Activated T-cell treated with anti-CD3 and anti-CD28 coated beads for 48 hours (primary cell): Measurements from ENCODE around the gene PAQR5.

Source experiments
- DNase-seq: peaks from one replicate; pipeline ENCODE4 v3.0.0-alpha.2; 2020; ENCODE audit warnings: low read depth

PAQR5 gene

DNA sequence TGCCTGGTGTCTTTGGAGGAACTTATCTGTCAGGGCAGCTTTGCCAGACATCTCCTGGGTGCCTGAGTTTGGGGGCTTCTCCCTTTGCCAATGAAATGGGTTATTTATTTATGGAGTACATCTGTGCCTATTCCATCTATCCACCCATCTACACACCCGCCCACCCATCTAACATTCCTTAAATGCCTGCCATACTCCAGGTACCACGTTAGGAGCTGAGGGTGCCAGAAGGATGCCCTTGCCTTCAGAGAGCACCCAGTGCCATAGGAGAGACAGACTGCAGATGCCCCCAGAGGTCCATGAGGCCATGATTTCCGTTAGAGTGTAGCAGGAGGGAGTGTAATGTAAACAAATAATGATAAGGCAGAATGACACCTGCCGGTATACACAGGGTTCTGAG, 93.6 kb downstream of the PAQR5 start:
- no peak for DNase-seq

DNA sequence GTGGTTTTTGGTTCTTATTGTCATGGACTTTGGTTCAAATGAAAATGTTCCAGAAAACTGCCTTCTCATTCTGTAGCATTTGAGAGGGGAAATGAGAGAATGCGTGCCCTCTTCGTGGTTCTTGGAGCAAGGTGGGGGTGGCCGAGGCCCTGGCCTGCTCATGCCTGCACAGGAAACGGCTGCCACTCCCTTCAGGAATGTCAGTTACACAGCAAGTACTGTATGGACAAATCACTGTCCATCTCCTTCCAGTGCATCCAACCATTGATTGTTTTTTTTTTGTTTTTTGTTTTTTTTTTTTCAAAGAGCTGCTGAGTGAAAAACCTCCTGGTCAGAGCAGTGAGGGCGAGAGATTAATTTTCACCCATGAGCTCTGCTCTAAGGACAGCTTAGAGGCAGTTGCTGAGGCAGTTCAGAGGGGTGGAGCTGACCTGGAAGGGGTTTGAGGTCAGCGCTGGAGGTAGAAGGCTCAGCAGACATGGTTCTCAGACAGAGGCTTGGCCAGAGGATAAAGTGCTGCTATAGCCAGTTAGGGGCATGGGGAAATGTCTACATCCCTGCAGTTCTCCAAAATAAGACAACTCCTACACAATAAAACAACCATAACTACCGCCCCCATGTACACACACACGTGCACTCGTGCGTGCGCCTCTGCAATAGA, 95.2 kb downstream of the PAQR5 start:
- no peak for DNase-seq

DNA sequence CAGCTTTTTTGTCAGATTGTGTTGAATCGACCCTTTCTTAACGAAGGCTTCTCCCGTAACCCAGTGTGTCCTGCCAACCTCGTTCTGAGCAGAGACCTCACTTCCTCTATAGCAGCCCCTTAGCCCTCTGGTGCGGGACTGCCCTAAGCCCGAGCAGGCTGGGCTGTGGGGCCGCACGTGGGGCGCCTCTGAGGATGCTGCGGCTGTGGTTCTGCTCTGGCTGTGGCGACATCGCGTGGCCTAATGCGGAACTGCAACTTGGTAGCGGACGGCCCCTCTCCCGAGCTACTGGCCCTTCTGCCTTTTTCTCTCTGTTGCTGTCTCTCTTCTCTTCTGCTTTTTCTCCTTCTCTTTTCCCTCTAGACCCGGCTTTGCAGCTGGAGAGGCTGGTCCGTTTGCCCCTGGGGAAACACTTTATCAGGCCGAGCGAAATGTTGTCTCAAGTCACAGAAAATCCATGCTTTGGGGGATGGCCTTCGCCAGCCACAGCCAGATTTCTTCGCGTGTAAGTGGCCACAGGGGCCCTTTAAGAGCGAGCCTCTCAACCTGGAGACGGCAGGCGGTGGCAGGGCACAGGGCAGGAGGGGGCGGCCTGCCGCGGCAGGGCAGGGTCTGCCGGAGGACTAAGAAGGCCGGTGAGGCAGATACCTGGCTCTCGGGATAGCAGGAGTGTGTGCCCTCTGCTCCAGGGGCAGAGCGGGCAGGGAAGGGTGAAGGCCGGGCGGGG, 96.0 kb downstream of the PAQR5 start:
- DNase-seq = peak; percentile 84

DNA sequence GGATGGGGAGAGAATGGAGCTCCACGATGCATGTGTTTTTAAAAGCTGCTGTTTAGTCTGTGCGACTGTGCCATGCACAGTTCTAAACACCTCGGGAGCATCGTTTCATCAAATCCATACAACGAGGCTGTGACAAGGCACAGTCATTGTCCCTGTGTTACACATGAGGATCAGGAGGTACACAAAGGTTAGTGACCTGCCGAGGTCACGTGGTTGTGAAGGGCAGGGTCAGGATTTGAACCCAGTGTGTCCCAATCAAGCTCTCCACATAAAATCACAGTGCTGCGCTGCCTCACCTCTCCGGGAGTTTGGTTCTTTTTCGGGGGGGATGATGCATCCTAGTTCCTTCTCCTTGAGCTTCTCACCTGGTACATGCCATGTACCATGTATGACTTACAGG, 96.7 kb downstream of the PAQR5 start:
- DNase-seq = no peak

- DNase-seq = no peak
These were observed 97.3 kb downstream of the PAQR5 start for GRCh38 chr15:69395991-69396390.

DNA sequence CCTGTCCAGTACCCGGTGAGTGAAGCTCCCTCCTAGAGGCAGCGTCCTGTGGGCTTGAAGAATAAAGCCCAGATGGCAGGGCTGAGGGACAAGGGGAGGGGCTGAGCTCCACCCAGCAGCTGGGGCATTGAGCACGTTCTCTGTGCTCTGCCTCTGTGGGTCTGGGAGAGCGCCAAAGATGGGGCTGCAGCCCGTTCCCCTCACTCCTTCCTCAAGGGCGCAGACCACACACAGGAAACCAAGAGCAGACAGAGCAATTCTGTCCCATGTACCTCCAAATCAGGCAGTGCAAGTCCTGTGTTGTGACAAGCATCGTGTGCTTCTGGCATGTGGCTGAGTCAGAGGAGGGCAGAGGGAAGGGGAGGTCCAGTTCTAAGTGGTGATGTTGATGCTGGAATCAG, 99.8 kb downstream of the PAQR5 start:
- no peak for DNase-seq

GRCh38 chr15:69400850-69401249, 102.1 kb downstream of the PAQR5 start:
- DNase-seq = peak; percentile 46

GRCh38 chr15:69402816-69403215, 104.1 kb downstream of the PAQR5 start:
- DNase-seq = no peak

DNA sequence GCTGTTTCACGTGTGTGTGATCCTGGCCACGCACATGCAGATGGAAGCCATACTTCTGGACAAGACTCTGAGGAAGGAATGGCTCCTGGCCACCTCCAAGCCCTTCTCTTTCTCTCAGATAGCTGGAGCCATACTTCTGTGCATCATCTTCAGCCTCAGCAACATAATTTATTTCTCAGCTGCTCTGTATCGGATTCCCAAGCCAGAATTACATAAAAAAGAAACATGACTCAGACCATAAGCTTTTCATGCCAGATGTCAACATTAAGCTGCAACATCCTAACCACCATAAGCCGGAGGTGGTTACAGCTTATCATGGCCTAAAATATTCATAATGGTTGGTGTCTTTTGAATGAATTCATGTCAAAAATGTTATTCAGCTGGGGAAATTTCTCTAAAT, 104.9 kb downstream of the PAQR5 start:
- DNase-seq = no peak

DNA sequence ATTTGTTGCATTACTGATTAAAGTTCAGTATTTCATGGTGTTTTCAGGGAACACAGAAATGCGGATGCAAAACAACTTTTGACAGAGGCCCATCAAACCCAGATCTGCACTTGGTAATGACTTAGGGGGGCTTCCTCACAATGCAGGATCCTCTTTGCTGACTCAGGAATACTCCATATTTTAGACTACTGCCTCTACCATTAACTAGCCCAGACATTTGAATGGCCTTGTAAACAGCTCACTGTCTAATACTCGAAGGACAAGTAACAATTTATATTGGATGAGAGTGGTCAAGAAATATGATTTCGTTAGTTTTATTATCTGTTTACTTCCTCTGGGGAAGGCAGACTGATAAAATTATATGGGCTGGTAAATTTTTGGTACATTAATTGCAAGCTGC, 106.4 kb downstream of the PAQR5 start:
- DNase-seq = no peak

DNA sequence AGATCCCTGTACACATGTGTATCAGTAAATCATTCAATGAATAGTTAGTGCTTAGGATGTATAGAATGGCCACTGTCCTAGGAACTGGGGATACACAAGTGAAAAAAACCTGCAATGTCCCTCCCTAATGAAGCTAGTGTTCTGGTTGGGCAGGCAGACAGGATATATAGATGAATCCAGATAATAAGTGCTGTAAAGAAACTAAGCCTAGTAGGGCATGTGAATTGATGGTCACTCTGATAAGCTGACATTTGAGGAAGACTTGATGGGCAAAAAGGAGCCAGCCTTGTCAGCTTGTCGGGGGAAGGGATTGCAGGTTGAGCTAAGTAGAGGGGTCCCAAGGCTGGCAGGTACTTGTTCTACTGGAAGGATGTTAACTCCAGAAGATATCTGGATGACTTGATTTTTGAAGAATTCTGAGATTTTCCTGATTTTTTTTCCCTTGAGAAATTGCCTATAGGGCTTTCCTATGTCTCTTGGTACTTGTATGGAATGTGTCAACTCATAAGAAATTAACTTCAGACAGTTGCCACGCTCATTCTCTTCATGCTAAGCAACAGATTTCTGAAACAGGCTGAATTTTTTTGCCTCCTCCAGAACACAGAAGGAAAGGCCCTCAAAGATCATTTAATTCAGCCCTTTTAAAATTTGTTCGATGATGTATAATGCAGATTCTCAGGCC, 109.1 kb downstream of the PAQR5 start:
- no peak for DNase-seq

DNA sequence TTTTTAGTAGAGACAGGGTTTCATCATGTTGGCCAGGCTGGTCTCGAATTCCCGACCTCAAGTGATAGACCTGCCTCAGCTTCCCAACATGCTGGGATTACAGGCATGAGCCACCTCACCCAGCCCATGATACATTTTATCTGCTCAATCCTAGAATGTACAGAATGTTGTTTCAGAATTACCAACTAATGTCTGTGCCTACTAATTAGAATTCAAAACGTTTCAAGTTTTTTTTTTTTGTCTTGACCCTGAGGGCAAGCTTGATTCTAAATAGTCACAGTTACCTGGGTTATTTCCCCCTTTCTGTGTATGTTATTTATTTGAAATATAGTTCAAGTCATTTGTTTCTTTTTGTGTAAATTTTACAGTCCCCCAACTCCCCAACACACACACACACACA, 110.1 kb downstream of the PAQR5 start:
- no peak for DNase-seq

DNA sequence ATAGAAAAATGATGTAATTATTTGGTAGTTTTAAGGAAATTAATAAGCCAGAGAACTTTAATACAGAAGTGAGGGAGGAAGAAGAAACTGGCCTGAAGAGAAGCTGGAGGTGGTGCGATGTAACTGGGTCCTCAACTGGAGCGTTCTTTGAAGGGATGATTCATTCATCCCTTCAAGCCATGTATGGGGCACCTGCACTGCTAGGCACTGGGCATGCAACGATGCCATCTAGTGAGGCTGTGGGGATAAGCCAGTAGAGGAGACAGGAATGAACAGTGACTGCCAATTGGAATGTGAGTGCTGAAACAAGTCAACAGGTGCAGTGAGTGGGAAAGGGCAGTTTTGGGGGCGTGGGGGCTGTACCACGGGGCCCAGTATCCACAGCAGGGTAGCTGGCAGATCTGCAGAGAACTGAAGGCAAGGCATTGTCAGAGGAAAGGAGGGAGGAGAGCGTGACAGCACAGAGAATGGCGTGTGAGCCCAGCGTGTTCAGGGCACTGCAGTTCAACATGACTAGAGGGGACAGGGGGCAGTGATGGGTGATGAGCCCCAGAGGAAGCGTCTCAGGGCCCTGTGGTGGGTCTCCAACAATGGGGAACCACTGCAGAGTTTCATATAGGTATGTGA, 111.6 kb downstream of the PAQR5 start:
- DNase-seq = no peak

- DNase-seq = no peak
These were observed 113.6 kb downstream of the PAQR5 start for GRCh38 chr15:69412274-69412673.

GRCh38 chr15:69412701-69413100, 114.0 kb downstream of the PAQR5 start:
- no peak for DNase-seq

GRCh38 chr15:69413822-69414700, 115.3 kb downstream of the PAQR5 start, which contains the start of gene KIF23:
Gene KIF23, plus strand, starts transcription at chr15:69414349. Its CDS starts 117 bp downstream, at chr15:69414466.
- peak; percentile 88 for DNase-seq

- no peak for DNase-seq
These were observed 116.0 kb downstream of the PAQR5 start for GRCh38 chr15:69414701-69415167.

DNA sequence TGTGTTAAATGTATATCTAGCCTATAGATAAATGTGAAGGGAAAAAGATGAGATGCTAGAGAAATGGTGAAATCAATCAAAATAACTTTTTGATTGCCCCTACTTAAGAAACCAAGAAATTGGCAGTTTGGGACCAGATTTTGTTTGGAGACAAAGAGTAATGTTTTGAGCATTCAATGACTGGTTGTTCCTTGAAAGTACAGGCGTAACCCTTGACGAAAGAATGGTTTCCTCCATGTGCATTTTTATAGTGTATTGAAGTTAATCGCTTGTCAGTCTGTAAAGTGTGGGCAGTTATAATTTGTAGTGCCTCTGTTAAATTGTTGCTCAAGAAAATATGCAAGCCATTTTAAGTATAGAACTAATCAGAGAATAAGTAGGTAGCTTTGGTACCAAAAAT, 116.7 kb downstream of the PAQR5 start:
- no peak for DNase-seq

GRCh38 chr15:69417581-69417980, 118.9 kb downstream of the PAQR5 start:
- DNase-seq = no peak

DNA sequence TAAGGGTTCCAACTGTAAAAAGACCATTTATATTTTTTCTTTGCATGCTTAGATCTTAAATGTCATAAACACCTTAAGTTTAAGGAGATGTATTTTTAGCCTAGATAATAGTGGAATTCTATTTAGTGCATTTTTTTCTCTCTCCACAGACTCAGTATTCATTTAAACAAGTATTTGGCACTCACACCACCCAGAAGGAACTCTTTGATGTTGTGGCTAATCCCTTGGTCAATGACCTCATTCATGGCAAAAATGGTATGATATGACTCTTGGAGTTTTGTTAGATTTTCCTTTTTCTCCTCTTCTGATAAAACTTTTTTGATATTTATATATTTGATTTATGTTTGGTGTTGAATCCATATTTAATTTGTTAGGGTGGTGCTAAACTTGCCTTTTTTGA, 122.8 kb downstream of the PAQR5 start:
- DNase-seq = no peak

DNA sequence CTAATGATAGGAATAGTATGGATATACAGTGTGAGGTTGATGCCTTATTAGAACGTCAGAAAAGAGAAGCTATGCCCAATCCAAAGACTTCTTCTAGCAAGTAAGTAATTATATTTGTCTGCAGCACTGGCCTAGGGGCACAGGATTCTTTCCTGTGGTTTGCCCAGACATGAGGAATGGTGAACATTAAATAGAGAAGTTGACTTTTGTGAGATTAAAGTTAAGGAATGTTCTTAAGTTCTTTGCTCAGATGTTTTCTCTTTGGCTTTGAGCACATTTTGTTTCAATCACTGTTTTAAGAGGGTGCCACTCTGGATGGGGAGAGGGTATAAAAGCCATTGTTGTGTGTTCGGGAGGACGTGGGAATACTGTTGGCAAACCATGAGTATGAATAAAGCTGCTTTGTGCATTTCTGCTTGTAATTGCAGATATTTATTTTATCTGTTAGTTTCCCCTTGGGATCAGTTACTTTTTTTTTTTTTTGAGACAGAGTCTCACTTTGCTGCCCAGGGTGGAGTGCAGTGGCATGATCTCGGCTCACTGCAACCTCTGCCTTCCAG, 123.7 kb downstream of the PAQR5 start:
- no peak for DNase-seq
